ENCODE data around the gene OR2G2. TPM values are rescaled to one million over a fixed set of nuclear protein-coding genes. Genes with fewer than 3 reads are reported as not detected.

Gene OR2G2
- not detected for total RNA-seq

DNA sequence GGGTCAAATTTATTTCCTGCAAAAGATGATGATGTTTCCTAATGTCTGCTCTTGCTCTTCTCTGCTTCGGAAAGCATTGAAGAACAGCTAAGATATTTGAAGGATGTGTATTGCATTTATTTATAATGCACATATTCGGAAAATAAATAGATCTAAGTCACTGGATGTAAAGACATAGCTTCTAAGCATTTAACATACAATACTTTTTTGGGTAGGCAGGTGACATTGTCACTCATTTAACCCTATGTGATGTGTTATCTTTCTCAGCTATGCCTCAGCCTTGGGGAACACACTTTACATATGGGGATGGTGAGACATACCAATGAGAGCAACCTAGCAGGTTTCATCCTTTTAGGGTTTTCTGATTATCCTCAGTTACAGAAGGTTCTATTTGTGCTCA, at the start of gene OR2G2:
Gene OR2G2, plus strand, starts transcription at position 301 of the 400 bp plus-strand sequence. Its CDS starts 0 bp downstream, at position 301.
- H3K27ac ChIP-seq, result no peak within 1 kb of the TSS
- H3K27me3 ChIP-seq, result no peaks in the 10 kb centered on the region
- H3K9me3 ChIP-seq, result no peaks in the 10 kb centered on the region
- TF ChIP-seq CTCF (IDR thresholded peaks at IDR 0.05), result no peak
- no peak for TF ChIP-seq POLR2A (IDR thresholded peaks at IDR 0.05)
- intact Hi-C loops (cut with DNase I; ENCODE audit: low total_unique reads), result no loop called here
- no peaks in the 10 kb centered on the region for H3K4me1 ChIP-seq
- H3K4me3 ChIP-seq, result no peak within 1 kb of the TSS
- DNase-seq, result no peak
- H3K36me3 ChIP-seq, result no peaks in the 10 kb centered on the region

DNA sequence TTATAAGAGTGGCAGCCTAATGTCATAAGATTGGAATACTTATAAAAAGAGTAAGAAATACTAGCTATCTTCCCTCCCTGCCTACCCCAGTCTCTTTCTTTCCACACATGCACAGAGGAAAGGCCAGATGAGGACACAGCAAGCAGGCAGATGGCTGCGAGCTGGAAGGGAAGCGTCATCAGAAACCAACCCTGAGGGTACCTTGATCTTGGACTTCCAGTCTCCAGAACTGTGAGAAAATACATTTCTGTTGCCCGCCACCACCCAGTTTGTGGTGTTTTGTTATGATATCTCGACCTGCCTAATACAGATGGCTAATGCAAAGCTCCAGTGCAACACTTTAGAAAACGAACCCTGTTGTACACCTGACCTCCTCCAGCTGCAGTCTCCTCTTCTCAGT, 49.6 kb upstream of the OR2G2 start:
- intact Hi-C loops (cut with DNase I; ENCODE audit: low total_unique reads), result no loop called here
- no peak for TF ChIP-seq POLR2A (IDR thresholded peaks at IDR 0.05)
- no peak for TF ChIP-seq CTCF (IDR thresholded peaks at IDR 0.05)

GRCh38 chr1:247539215-247539614, 48.9 kb upstream of the OR2G2 start:
- Histone ChIP-seq H3K27me3 (no peaks in the 10 kb centered on the region), H3K4me1 (no peaks in the 10 kb centered on the region), H3K9me3 (no peaks in the 10 kb centered on the region), H3K4me3 (no peak overlapping the region), H3K27ac (no peak overlapping the region), H3K36me3 (no peaks in the 10 kb centered on the region)
- intact Hi-C loops (cut with DNase I; ENCODE audit: low total_unique reads), result no loop called here
- DNase-seq, result no peak
- TF ChIP-seq CTCF (IDR thresholded peaks at IDR 0.05) (no peak), POLR2A (IDR thresholded peaks at IDR 0.05) (no peak)

More for the DNA sequence above, 49.6 kb upstream of the OR2G2 start:
- no peaks in the 10 kb centered on the region for H3K36me3 ChIP-seq
- DNase-seq, result no peak
- no peaks in the 10 kb centered on the region for H3K4me1 ChIP-seq
- no peaks in the 10 kb centered on the region for H3K27me3 ChIP-seq
- H3K27ac ChIP-seq, result no peak overlapping the region
- H3K4me3 ChIP-seq, result no peak overlapping the region
- no peaks in the 10 kb centered on the region for H3K9me3 ChIP-seq

DNA sequence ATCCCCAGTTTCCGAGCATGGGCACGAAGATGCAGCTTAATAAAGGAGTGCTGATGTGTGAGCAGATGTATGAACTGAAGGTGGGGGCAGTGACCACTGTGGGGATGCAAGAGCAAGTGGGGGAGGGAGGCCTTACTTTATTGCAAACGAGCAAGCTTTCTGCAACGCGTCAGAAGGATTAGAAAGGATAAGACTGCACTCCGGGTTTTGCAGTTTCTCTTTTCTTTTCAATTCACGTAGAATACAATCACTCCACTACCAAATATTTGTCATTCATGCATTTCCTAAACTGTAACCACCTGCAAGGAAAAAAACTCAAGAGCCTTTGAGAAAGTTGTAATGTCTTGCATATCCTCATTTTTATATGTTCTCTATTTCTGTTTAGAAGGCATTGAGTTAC, 47.6 kb upstream of the OR2G2 start:
- H3K4me1 ChIP-seq, result no peaks in the 10 kb centered on the region
- TF ChIP-seq CTCF (IDR thresholded peaks at IDR 0.05) (no peak), POLR2A (IDR thresholded peaks at IDR 0.05) (no peak)
- no peak overlapping the region for H3K4me3 ChIP-seq
- no peak overlapping the region for H3K27ac ChIP-seq
- no peaks in the 10 kb centered on the region for H3K9me3 ChIP-seq
- intact Hi-C loops (cut with DNase I; ENCODE audit: low total_unique reads), result no loop called here
- no peaks in the 10 kb centered on the region for H3K27me3 ChIP-seq
- no peaks in the 10 kb centered on the region for H3K36me3 ChIP-seq
- no peak for DNase-seq

- no peak overlapping the region for H3K27ac ChIP-seq
- no peak for DNase-seq
- intact Hi-C loops (cut with DNase I; ENCODE audit: low total_unique reads), result no loop called here
- no peak for TF ChIP-seq CTCF (IDR thresholded peaks at IDR 0.05)
- no peak for TF ChIP-seq POLR2A (IDR thresholded peaks at IDR 0.05)
- no peaks in the 10 kb centered on the region for H3K27me3 ChIP-seq
- H3K4me3 ChIP-seq, result no peak overlapping the region
- H3K36me3 ChIP-seq, result no peaks in the 10 kb centered on the region
- no peaks in the 10 kb centered on the region for H3K9me3 ChIP-seq
- no peaks in the 10 kb centered on the region for H3K4me1 ChIP-seq
Observed at GRCh38 chr1:247542811-247543210, 45.3 kb upstream of the OR2G2 start.
